Activated CD8-positive, alpha-beta T cell treated with anti-CD3 and anti-CD28 coated beads for 36 hours (primary cell): ENCODE results near the gene GSTO1. TPM values are rescaled to one million over a fixed set of nuclear protein-coding genes. Genes with fewer than 3 reads are reported as not detected.

Source experiments
- ATAC-seq: fragments of 200-7000 bp; cut with Tn5 transposase; one replicate; pipeline ENCODE4 v1.10.0; 2021; ENCODE audit warnings: mild to moderate bottlenecking, moderate library complexity
- CTCF ChIA-PET: fragments of 350-600 bp; sonication (Branson Sonifier 250); formaldehyde crosslinking; loops from one replicate; lab custom pipeline; 2021; ENCODE audit warnings: antibody characterized with exemption; lab: Charles Lee
- POLR2A ChIA-PET: fragments of 350-600 bp; sonication (Branson Sonifier 250); formaldehyde crosslinking; loops from one replicate; lab custom pipeline; 2021; ENCODE audit warnings: antibody characterized with exemption; lab: Charles Lee
- DNase-seq: peaks from one replicate; pipeline ENCODE4 v3.0.0-alpha.2; 2020
- H3K27ac Mint-ChIP-seq: one replicate; pipeline ENCODE4 v1.8.0; 2021; ENCODE audit warnings: mild to moderate bottlenecking, mixed read lengths
- H3K27me3 Mint-ChIP-seq: one replicate; pipeline ENCODE4 v1.8.0; 2021; ENCODE audit warnings: mixed read lengths
- H3K36me3 Mint-ChIP-seq: one replicate; pipeline ENCODE4 v1.8.0; 2021; ENCODE audit warnings: low read depth, mixed read lengths
- H3K4me1 Mint-ChIP-seq: one replicate; pipeline ENCODE4 v1.8.0; 2021; ENCODE audit warnings: low read depth, mixed read lengths
- H3K4me3 Mint-ChIP-seq: one replicate; pipeline ENCODE4 v1.8.0; 2021; ENCODE audit warnings: mild to moderate bottlenecking, moderate library complexity, mixed read lengths
- H3K9me3 Mint-ChIP-seq: one replicate; pipeline ENCODE4 v1.8.0; 2021; ENCODE audit warnings: mixed read lengths
- CTCF ChIP-seq: fragments of 200-600 bp; IDR thresholded peaks from one replicate; pipeline ENCODE4 v1.8.0; 2022; ENCODE audit warnings: antibody characterized with exemption, mild to moderate bottlenecking
- intact Hi-C: fragments of 100-400 bp; cut with micrococcal nuclease; formaldehyde crosslinking; loops from one replicate; pipeline ENCODE4 v1.10.0; 2022
- microRNA-seq: library from miRNA; unstranded; fragments of <30 nt; microRNA quantifications from one replicate; pipeline ENCODE4 v1.2.0, GENCODE V29; 2022; ENCODE audit warnings: borderline microRNAs expressed, borderline replicate concordance
- total RNA-seq, 2 experiments: library from RNA; stranded (reverse); gene quantifications; one replicate each; pipeline ENCODE4 v1.2.3, GENCODE V29; 2021

Gene GSTO1
- total RNA-seq, 2 experiments from 2014 or later = 179 to 189 TPM

GRCh38 chr10:104314591-104315485 is 60.1 kb downstream of the GSTO1 start:
- POLR2A ChIA-PET = interaction anchor here (4.0 kb wide), 1 partner anchor 7 kb away, joined by 21 read pairs; no protein-coding TSS in a partner anchor

GRCh38 chr10:104315486-104315921 is 60.8 kb downstream of the GSTO1 start:
- POLR2A ChIA-PET = no interaction called here

More at GRCh38 chr10:104314591-104315485, 60.1 kb downstream of the GSTO1 start:
- peaks cover 39% of the 10 kb centered on the region for H3K36me3 Mint-ChIP-seq
- no peak overlapping the region for H3K4me3 Mint-ChIP-seq
- TF ChIP-seq CTCF = no peak
- H3K4me1 Mint-ChIP-seq = peaks cover 37% of the 10 kb centered on the region
- ATAC-seq (no peak), DNase-seq (no peak)
- H3K27me3 Mint-ChIP-seq = no peaks in the 10 kb centered on the region
- intact Hi-C loops = no loop called here
- CTCF ChIA-PET = interaction anchor here (1.1 to 1.5 kb wide), 4 partner anchors 9 to 40 kb away, joined by 3 to 6 read pairs (median 4); no protein-coding TSS in a partner anchor
- no peaks in the 10 kb centered on the region for H3K9me3 Mint-ChIP-seq
- H3K27ac Mint-ChIP-seq = no peak overlapping the region

GRCh38 chr10:104316321-104317099 is 61.8 kb downstream of the GSTO1 start:
- Mint-ChIP-seq H3K36me3 (peaks cover 24% of the 10 kb centered on the region), H3K4me3 (no peak overlapping the region), H3K4me1 (peaks cover 37% of the 10 kb centered on the region), H3K27me3 (no peaks in the 10 kb centered on the region), H3K27ac (no peak overlapping the region), H3K9me3 (no peaks in the 10 kb centered on the region)
- ChIA-PET CTCF (interaction anchor here (1.0 to 1.5 kb wide), 5 partner anchors 8 to 42 kb away, joined by 3 to 10 read pairs (median 4); no protein-coding TSS in a partner anchor), POLR2A (no interaction called here)
- DNase-seq (no peak), ATAC-seq (no peak)
- no peak for TF ChIP-seq CTCF
- intact Hi-C loops = no loop called here

More at GRCh38 chr10:104315486-104315921, 60.8 kb downstream of the GSTO1 start:
- H3K9me3 Mint-ChIP-seq = no peaks in the 10 kb centered on the region
- DNase-seq (no peak), ATAC-seq (no peak)
- no peaks in the 10 kb centered on the region for H3K27me3 Mint-ChIP-seq
- CTCF ChIA-PET = interaction anchor here (1.1 to 1.5 kb wide), 4 partner anchors 9 to 41 kb away, joined by 3 to 10 read pairs (median 4); no protein-coding TSS in a partner anchor
- peaks cover 34% of the 10 kb centered on the region for H3K36me3 Mint-ChIP-seq
- intact Hi-C loops = no loop called here
- no peak for TF ChIP-seq CTCF
- H3K4me1 Mint-ChIP-seq = peaks cover 36% of the 10 kb centered on the region
- H3K4me3 Mint-ChIP-seq = no peak overlapping the region
- no peak overlapping the region for H3K27ac Mint-ChIP-seq

Small RNA genes within 50 kb of the gene (microRNA-seq; reads per million reads assigned to microRNA genes)
- not detected for gene MIR4482
- not detected for gene MIR609

Other genes with a start within 250 kb of the GSTO1 start
- not detected for gene COL17A1, start 169.0 kb upstream of the GSTO1 start, total RNA-seq
- gene SFR1, start 132.7 kb upstream of the GSTO1 start, total RNA-seq = 10 to 100 TPM; 16.8 to 17.9 TPM
- gene CFAP43, start 22.5 kb upstream of the GSTO1 start, total RNA-seq = under 1 TPM in 1 of 2 experiments, not detected in 1; 0.16 TPM
- gene GSTO2, start 14.3 kb downstream of the GSTO1 start, total RNA-seq = 1 to 10 TPM; 1.8 to 2.7 TPM
- 10 to 100 TPM; 18.3 to 18.9 TPM for gene ITPRIP, start 83.6 kb downstream of the GSTO1 start, total RNA-seq
- under 1 TPM; 0.27 to 0.38 TPM for gene CFAP58, start 98.9 kb downstream of the GSTO1 start, total RNA-seq